K562 (cell line): ENCODE results near the gene CENPP.

Experiments used
- ARID2 ChIP-seq: fragments of 450-650 bp; IDR thresholded peaks from 2 replicates; pipeline ENCODE4 v1.6.1; 2017; ENCODE audit warnings: antibody characterized with exemption, mild to moderate bottlenecking
- CBX8 ChIP-seq: fragments of 200-600 bp; sonication (generic); IDR thresholded peaks from 2 replicates; pipeline ENCODE4 v1.6.1; 2012; ENCODE audit warnings: borderline replicate concordance, mixed run types, low read depth, mild to moderate bottlenecking, moderate library complexity, mixed read lengths, low read length, control low read depth, inconsistent platforms; ENCODE audit not compliant: poor library complexity, severe bottlenecking; ENCODE audit errors: extremely low read depth
- CEBPB ChIP-seq: fragments of 450-650 bp; IDR thresholded peaks from 2 replicates; pipeline ENCODE4 v1.6.1; 2016; ENCODE audit warnings: missing genetic modification characterization, missing compliant biosample characterization
- CTCF ChIP-seq, 3 experiments: IDR thresholded peaks in 2 of 3; conservative IDR thresholded peaks in 1 of 3; 2 replicates each; pipeline ENCODE4 v1.5.1; 2011 to 2012; ENCODE audit warnings: low read length in 3 of 3, mild to moderate bottlenecking in 3 of 3, control low read depth in 2 of 3, improper control_type of control experiment in 1 of 3, inconsistent platforms in 1 of 3, low read depth in 1 of 3, mixed read lengths in 1 of 3, moderate library complexity in 1 of 3; ENCODE audit not compliant: insufficient read depth in 2 of 3
- MNT ChIP-seq, 2 experiments: fragments of 450-650 bp; conservative IDR thresholded peaks; 2 replicates each; pipeline ENCODE4 v1.6.1; 2017; ENCODE audit warnings: mild to moderate bottlenecking in 2 of 2, moderate library complexity in 2 of 2
- NR3C1 ChIP-seq: sonication (generic); formaldehyde crosslinking; IDR thresholded peaks from 2 replicates; pipeline ENCODE4 v1.8.1; 2022; ENCODE audit warnings: missing genetic modification reagents
- PHB2 ChIP-seq: fragments of 450-650 bp; IDR thresholded peaks from 2 replicates; pipeline ENCODE4 v1.6.1; 2017; ENCODE audit warnings: low read depth
- PHF8 ChIP-seq: fragments of 200-600 bp; sonication (generic); IDR thresholded peaks from 2 replicates; pipeline ENCODE4 v1.6.1; 2012; ENCODE audit warnings: mixed run types, mild to moderate bottlenecking, inconsistent platforms, low read length, moderate library complexity, borderline replicate concordance
- TBP ChIP-seq: optimal IDR thresholded peaks from 2 replicates; pipeline ENCODE3; 2011; ENCODE audit warnings: low read depth, low read length, improper control_type of control experiment
- USF1 ChIP-seq: sonication (generic); formaldehyde crosslinking; IDR thresholded peaks from 2 replicates; pipeline ENCODE4 v1.9.0; 2022; ENCODE audit warnings: mild to moderate bottlenecking, missing genetic modification reagents
- ZBED1 ChIP-seq: IDR thresholded peaks from 2 replicates; pipeline ENCODE4 v1.6.1; 2014
- ZNF347 ChIP-seq: fragments of 450-650 bp; formaldehyde crosslinking; IDR thresholded peaks from 2 replicates; pipeline ENCODE4 v1.4.0; 2020; ENCODE audit warnings: low read depth, mild to moderate bottlenecking, moderate library complexity

GRCh38 chr9:92500725-92501124, 175.0 kb downstream of the CENPP start:
- TF ChIP-seq TBP: no peak
- no peak for TF ChIP-seq MNT (conservative IDR thresholded peaks at IDR 0.05)
- TF ChIP-seq USF1 (CRISPR knock-in tag): no peak
- no peak for TF ChIP-seq PHF8
- no peak for TF ChIP-seq CBX8
- TF ChIP-seq ZNF347 (CRISPR knock-in tag): no peak
- no peak for TF ChIP-seq ZBED1
- no peak for TF ChIP-seq ARID2
- no peak for TF ChIP-seq NR3C1 (CRISPR knock-in tag)
- no peak for TF ChIP-seq CTCF (IDR thresholded peaks at IDR 0.05 in 2 of 3, conservative IDR thresholded peaks at IDR 0.05 in 1 of 3; ENCODE audit: insufficient read depth in 2 of 3, low read depth in 1 of 3, low read length in 3 of 3)
- TF ChIP-seq PHB2: no peak
- no peak for TF ChIP-seq CEBPB (tag)
